Thoracic aorta (tissue), 2 donors: ENCODE measurements around the gene PLXNA1. TPM values are rescaled to one million over a fixed set of nuclear protein-coding genes. Genes with fewer than 3 reads are reported as not detected.

ENCODE experiments used
- ATAC-seq: fragments of 150-250 bp; one replicate; pipeline ENCODE4 v1.8.0; 2017; ENCODE audit warnings: low read depth; ENCODE audit not compliant: insufficient number of reproducible peaks, low FRiP score
- DNase-seq: peaks from one replicate; pipeline ENCODE4 v3.0.0-alpha.2; 2020; ENCODE audit warnings: low spot score
- H3K27ac ChIP-seq, 2 donors: fragments of 200-600 bp; sonication (generic); 1 replicate in 1 of 2; 2 replicates in 1 of 2; pipeline ENCODE4 v1.5.1; 2016; ENCODE audit warnings: mild to moderate bottlenecking in 2 of 2, moderate library complexity in 2 of 2
- H3K27me3 ChIP-seq: fragments of 200-600 bp; sonication (generic); replicated peaks from 2 replicates; pipeline ENCODE4 v1.6.0; 2016; ENCODE audit warnings: mild to moderate bottlenecking; ENCODE audit not compliant: insufficient read depth
- H3K36me3 ChIP-seq: fragments of 200-600 bp; sonication (generic); one replicate; pipeline ENCODE4 v1.5.1; 2016
- H3K4me1 ChIP-seq, 2 donors: fragments of 200-600 bp; sonication (generic); 1 replicate in 1 of 2; 2 replicates in 1 of 2; pipeline versions ENCODE4 v1.5.1 to v1.6.0; 2016; ENCODE audit warnings: low read depth in 2 of 2, mild to moderate bottlenecking in 1 of 2; ENCODE audit not compliant: control insufficient read depth in 1 of 2
- H3K4me3 ChIP-seq: fragments of 200-600 bp; sonication (generic); 2 replicates; pipeline ENCODE4 v1.5.1; 2016; ENCODE audit warnings: mild to moderate bottlenecking
- H3K9me3 ChIP-seq: fragments of 200-600 bp; sonication (generic); 2 replicates; pipeline ENCODE4 v1.5.1; 2016
- total RNA-seq, 2 donors: library from RNA; depleted of rRNA; stranded (reverse); fragments of >200 nt; gene quantifications; one replicate each; pipeline versions ENCODE4 v1.1.0 to v1.2.3, GENCODE V29; 2016
- TF ChIP-seq, protein P1 (sequence below): fragments of 200-600 bp; sonication (generic); IDR thresholded peaks from one replicate; pipeline ENCODE4 v1.5.1; 2019; ENCODE audit warnings: antibody characterized with exemption

PLXNA1 gene
- total RNA-seq, 2 donors from 2014 or later: 70.1 to 102 TPM

- no peak for DNase-seq
- peaks cover 3 to 7% of the 10 kb centered on the region in 2 donors for H3K4me1 ChIP-seq
- H3K27me3 ChIP-seq: no peaks in the 10 kb centered on the region
- peaks cover 47% of the 10 kb centered on the region for H3K36me3 ChIP-seq
- no peak for ATAC-seq
- H3K4me3 ChIP-seq: no peak overlapping the region
- no peaks in the 10 kb centered on the region for H3K9me3 ChIP-seq
- H3K27ac ChIP-seq: no peak overlapping the region
- TF ChIP-seq, protein P1, sequence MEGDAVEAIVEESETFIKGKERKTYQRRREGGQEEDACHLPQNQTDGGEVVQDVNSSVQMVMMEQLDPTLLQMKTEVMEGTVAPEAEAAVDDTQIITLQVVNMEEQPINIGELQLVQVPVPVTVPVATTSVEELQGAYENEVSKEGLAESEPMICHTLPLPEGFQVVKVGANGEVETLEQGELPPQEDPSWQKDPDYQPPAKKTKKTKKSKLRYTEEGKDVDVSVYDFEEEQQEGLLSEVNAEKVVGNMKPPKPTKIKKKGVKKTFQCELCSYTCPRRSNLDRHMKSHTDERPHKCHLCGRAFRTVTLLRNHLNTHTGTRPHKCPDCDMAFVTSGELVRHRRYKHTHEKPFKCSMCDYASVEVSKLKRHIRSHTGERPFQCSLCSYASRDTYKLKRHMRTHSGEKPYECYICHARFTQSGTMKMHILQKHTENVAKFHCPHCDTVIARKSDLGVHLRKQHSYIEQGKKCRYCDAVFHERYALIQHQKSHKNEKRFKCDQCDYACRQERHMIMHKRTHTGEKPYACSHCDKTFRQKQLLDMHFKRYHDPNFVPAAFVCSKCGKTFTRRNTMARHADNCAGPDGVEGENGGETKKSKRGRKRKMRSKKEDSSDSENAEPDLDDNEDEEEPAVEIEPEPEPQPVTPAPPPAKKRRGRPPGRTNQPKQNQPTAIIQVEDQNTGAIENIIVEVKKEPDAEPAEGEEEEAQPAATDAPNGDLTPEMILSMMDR: no peak
Measured at GRCh38 chr3:127031845-127032244, 48.9 kb downstream of the PLXNA1 start.

DNA sequence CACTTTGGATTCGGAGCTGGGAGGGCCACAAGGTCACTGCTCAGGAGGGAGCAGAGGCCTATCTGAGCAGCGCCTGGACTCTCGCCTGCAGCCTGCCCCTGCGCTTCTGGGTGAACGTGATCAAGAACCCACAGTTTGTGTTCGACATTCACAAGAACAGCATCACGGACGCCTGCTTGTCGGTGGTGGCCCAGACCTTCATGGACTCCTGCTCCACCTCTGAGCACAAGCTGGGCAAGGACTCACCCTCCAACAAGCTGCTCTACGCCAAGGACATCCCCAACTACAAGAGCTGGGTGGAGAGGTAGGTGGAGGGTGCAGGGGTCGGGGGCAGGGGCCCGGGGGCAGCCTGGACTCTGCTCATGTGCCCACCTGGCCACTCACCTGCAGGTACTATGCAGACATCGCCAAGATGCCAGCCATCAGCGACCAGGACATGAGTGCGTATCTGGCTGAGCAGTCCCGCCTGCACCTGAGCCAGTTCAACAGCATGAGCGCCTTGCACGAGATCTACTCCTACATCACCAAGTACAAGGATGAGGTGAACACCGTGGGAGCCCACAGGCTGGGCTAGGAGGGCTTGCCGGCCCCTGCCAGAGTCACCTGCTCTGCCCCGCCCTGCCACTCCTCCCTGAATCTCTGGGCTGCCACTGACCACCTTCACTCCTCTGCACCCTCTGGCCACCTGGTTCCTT lies 49.5 kb downstream of the PLXNA1 start:
- Histone ChIP-seq H3K4me3 (no peak overlapping the region), H3K36me3 (peaks cover 45% of the 10 kb centered on the region), H3K4me1 (peaks cover 3 to 7% of the 10 kb centered on the region in 2 donors), H3K9me3 (no peaks in the 10 kb centered on the region), H3K27me3 (no peaks in the 10 kb centered on the region), H3K27ac (no peak overlapping the region)
- TF ChIP-seq, protein P1: no peak
- ATAC-seq (no peak), DNase-seq (no peak)

Other genes starting within 250 kb of the PLXNA1 start
- not detected for gene PRR23E, start 210.0 kb downstream of the PLXNA1 start, total RNA-seq